GM19452 (cell line): Measurements from ENCODE around the gene MYO1G.
"Not testable (repeated sequence)": the region's sequence is repeated elsewhere in the genome, so short reads cannot be mapped to it uniquely, and the experiment has no call there.

Experiments used
- ATAC-seq: cut with Tn5 transposase; IDR thresholded peaks from one replicate; pipeline ENCODE4 v1.9.1; 2021; ENCODE audit not compliant: unreplicated experiment

The MYO1G gene

GRCh38 chr7:44978511-44979366 is at the start of gene MYO1G:
MYO1G (minus strand) TSS chr7:44979015; CDS start chr7:44978961, 54 bp downstream.
- ATAC-seq: peak; percentile 63

- ATAC-seq: no peak
Measured at GRCh38 chr7:45028138-45028919, 49.5 kb upstream of the MYO1G start.

- ATAC-seq: peak; percentile 8
Measured at GRCh38 chr7:45027774-45028114, 48.9 kb upstream of the MYO1G start.

GRCh38 chr7:45026984-45027773 is 48.4 kb upstream of the MYO1G start:
- peak; percentile 49 for ATAC-seq

- ATAC-seq: no peak
Measured at GRCh38 chr7:45026013-45026412, 47.2 kb upstream of the MYO1G start.

- ATAC-seq: not testable (repeated sequence)
Measured at GRCh38 chr7:45025473-45025872, 46.7 kb upstream of the MYO1G start.

- ATAC-seq: no peak
Measured at GRCh38 chr7:45024126-45024744, 45.4 kb upstream of the MYO1G start.

GRCh38 chr7:45021604-45022296 is 42.9 kb upstream of the MYO1G start:
- peak; percentile 77 for ATAC-seq

- no peak for ATAC-seq
Measured at GRCh38 chr7:45020915-45021314, 42.1 kb upstream of the MYO1G start.

- ATAC-seq: no peak
Measured at GRCh38 chr7:45017253-45017652, 38.4 kb upstream of the MYO1G start.

- ATAC-seq: no peak
Measured at GRCh38 chr7:45015313-45015712, 36.5 kb upstream of the MYO1G start.

- no peak for ATAC-seq
Measured at GRCh38 chr7:45013465-45013967, 34.7 kb upstream of the MYO1G start.

GRCh38 chr7:45007571-45008328 is 28.9 kb upstream of the MYO1G start:
- ATAC-seq: peak; percentile 46

GRCh38 chr7:45007106-45007505 is 28.3 kb upstream of the MYO1G start:
- no peak for ATAC-seq

GRCh38 chr7:45003789-45004188 is 25.0 kb upstream of the MYO1G start:
- ATAC-seq: no peak

GRCh38 chr7:45001826-45002225 is 23.0 kb upstream of the MYO1G start:
- no peak for ATAC-seq

GRCh38 chr7:45001138-45001694 is 22.4 kb upstream of the MYO1G start:
- peak; percentile 29 for ATAC-seq

- ATAC-seq: no peak
Measured at GRCh38 chr7:45000093-45001032, 21.5 kb upstream of the MYO1G start, which contains the start of gene CCM2. CCM2 (plus strand) TSS chr7:45000201; CDS start chr7:45000334, 133 bp downstream.
